ENCODE measurements around the gene CCDC27. TPM values are rescaled to one million over a fixed set of nuclear protein-coding genes. Genes with fewer than 3 reads are reported as not detected.

CCDC27 gene
- total RNA-seq, 1 experiment from 2014 or later: not detected

- DNase-seq (ENCODE audit: extremely low read depth, low read depth): no peak
Measured at GRCh38 chr1:3749512-3749911, 2.7 kb upstream of the CCDC27 start.

GRCh38 chr1:3750741-3751140 lies 1.5 kb upstream of the CCDC27 start:
- no peak for DNase-seq (ENCODE audit: extremely low read depth, low read depth)

- DNase-seq (ENCODE audit: extremely low read depth, low read depth): no peak
Measured at GRCh38 chr1:3753656-3754454, 1.6 kb downstream of the CCDC27 start.

- no peak for DNase-seq (ENCODE audit: extremely low read depth, low read depth)
Measured at GRCh38 chr1:3756394-3756793, 4.1 kb downstream of the CCDC27 start.

- no peak for DNase-seq (ENCODE audit: extremely low read depth, low read depth)
Measured at GRCh38 chr1:3759164-3759563, 6.9 kb downstream of the CCDC27 start.

- no peak for DNase-seq (ENCODE audit: extremely low read depth, low read depth)
Measured at GRCh38 chr1:3759796-3760195, 7.5 kb downstream of the CCDC27 start.

GRCh38 chr1:3761296-3762010 lies 9.2 kb downstream of the CCDC27 start:
- DNase-seq (ENCODE audit: extremely low read depth, low read depth): no peak

- DNase-seq (ENCODE audit: extremely low read depth, low read depth): no peak
Measured at GRCh38 chr1:3762151-3762872, 10.1 kb downstream of the CCDC27 start.

GRCh38 chr1:3762873-3763228 lies 10.6 kb downstream of the CCDC27 start:
- no peak for DNase-seq (ENCODE audit: extremely low read depth, low read depth)

GRCh38 chr1:3763351-3764125 lies 11.3 kb downstream of the CCDC27 start:
- DNase-seq (ENCODE audit: extremely low read depth, low read depth): no peak

- no peak for DNase-seq (ENCODE audit: extremely low read depth, low read depth)
Measured at GRCh38 chr1:3767328-3767925, 15.2 kb downstream of the CCDC27 start.

GRCh38 chr1:3768811-3769390 lies 16.7 kb downstream of the CCDC27 start:
- DNase-seq (ENCODE audit: extremely low read depth, low read depth): no peak

GRCh38 chr1:3770047-3770765 lies 18.0 kb downstream of the CCDC27 start:
- DNase-seq (ENCODE audit: extremely low read depth, low read depth): no peak

GRCh38 chr1:3771108-3772026 lies 19.1 kb downstream of the CCDC27 start:
- no peak for DNase-seq (ENCODE audit: extremely low read depth, low read depth)

- DNase-seq (ENCODE audit: extremely low read depth, low read depth): peak; percentile 68
Measured at GRCh38 chr1:3772027-3772714, 19.9 kb downstream of the CCDC27 start.

GRCh38 chr1:3772715-3773571 lies 20.7 kb downstream of the CCDC27 start, which contains the start of gene SMIM1:
Gene SMIM1, plus strand, starts transcription at chr1:3772749. Its CDS starts 2,625 bp downstream, at chr1:3775374.
- DNase-seq (ENCODE audit: extremely low read depth, low read depth): no peak

Measured in NCI-H460 (cell line).